ENCODE results near the gene HDAC9.

DNA sequence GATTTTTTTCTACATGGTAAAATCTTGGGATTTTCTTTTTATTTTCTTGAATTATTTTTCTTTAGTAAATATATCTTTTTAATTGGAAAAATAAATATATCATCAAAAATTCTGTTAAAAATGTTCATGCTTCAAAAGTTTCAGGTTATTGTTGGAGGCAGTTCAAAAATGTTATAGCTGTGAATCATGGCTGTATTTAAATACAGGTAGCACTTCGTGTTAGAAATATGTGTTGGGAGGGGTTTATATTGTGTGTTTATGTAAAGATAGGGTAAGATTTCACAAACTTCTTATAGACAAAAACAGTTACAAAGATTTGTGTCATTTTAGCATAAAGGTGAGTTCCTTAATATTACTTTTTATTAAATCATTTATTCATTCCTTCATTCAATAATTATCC is 60.4 kb downstream of the HDAC9 start:
- TF ChIP-seq, protein P1, sequence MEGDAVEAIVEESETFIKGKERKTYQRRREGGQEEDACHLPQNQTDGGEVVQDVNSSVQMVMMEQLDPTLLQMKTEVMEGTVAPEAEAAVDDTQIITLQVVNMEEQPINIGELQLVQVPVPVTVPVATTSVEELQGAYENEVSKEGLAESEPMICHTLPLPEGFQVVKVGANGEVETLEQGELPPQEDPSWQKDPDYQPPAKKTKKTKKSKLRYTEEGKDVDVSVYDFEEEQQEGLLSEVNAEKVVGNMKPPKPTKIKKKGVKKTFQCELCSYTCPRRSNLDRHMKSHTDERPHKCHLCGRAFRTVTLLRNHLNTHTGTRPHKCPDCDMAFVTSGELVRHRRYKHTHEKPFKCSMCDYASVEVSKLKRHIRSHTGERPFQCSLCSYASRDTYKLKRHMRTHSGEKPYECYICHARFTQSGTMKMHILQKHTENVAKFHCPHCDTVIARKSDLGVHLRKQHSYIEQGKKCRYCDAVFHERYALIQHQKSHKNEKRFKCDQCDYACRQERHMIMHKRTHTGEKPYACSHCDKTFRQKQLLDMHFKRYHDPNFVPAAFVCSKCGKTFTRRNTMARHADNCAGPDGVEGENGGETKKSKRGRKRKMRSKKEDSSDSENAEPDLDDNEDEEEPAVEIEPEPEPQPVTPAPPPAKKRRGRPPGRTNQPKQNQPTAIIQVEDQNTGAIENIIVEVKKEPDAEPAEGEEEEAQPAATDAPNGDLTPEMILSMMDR (IDR thresholded peaks at IDR 0.05; ENCODE audit: low read depth, low read length) = no peak
- no peak for TF ChIP-seq EZH2phosphoT487 (IDR thresholded peaks at IDR 0.05; ENCODE audit: low read depth)

All from OCI-LY3 (cell line).